SK-N-SH treated with all-trans-retinoic acid at 6 μM for 48 hours (cell line): Measurements from ENCODE around the gene RCOR1.

Source experiments
- ESRRG ChIP-seq: fragments of 250-450 bp; sonication (Bioruptor Pico); IDR thresholded peaks from 2 replicates; pipeline ENCODE4 v1.6.1; 2021; ENCODE audit warnings: mild to moderate bottlenecking
- ZFP30 ChIP-seq: fragments of 450-650 bp; formaldehyde crosslinking; IDR thresholded peaks from 2 replicates; pipeline ENCODE4 v1.5.0; 2022; ENCODE audit warnings: mild to moderate bottlenecking, moderate library complexity
- TF ChIP-seq, protein P1 (sequence below): fragments of 250-450 bp; sonication (Bioruptor Pico); IDR thresholded peaks from 2 replicates; pipeline ENCODE4 v1.8.0; 2020; ENCODE audit warnings: mild to moderate bottlenecking, moderate library complexity, borderline replicate concordance

DNA sequence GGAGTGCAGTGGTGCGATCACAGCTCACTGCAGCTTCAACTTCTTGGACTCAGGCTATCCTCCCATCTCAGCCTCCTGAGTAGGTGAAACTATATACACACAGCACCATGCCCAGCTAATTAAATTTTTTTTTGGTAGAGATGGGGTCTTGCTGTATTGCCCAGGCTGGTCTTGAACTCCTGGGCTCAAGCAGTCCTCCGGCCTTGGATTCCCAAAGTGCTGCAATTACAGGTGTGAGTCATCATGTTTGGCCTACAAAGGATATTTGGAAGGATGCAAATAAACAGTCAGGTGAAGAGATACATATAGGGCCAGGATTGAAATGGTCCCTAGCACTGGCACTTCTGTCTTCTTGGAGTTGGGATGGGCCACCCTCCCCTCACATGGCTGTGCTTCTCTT is 23.9 kb downstream of the RCOR1 start:
- TF ChIP-seq, protein P1, sequence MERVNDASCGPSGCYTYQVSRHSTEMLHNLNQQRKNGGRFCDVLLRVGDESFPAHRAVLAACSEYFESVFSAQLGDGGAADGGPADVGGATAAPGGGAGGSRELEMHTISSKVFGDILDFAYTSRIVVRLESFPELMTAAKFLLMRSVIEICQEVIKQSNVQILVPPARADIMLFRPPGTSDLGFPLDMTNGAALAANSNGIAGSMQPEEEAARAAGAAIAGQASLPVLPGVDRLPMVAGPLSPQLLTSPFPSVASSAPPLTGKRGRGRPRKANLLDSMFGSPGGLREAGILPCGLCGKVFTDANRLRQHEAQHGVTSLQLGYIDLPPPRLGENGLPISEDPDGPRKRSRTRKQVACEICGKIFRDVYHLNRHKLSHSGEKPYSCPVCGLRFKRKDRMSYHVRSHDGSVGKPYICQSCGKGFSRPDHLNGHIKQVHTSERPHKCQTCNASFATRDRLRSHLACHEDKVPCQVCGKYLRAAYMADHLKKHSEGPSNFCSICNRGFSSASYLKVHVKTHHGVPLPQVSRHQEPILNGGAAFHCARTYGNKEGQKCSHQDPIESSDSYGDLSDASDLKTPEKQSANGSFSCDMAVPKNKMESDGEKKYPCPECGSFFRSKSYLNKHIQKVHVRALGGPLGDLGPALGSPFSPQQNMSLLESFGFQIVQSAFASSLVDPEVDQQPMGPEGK (CRISPR knock-in tag): no peak
- TF ChIP-seq ZFP30 (CRISPR knock-in tag) (no peak), ESRRG (CRISPR knock-in tag) (no peak)
